Keratinocyte (primary cell): Measurements from ENCODE around the gene CCDC175. TPM values are rescaled to one million over a fixed set of nuclear protein-coding genes. Genes with fewer than 3 reads are reported as not detected.

Experiments
- DNase-seq: peaks from one replicate; pipeline ENCODE4 v3.0.0-alpha.2; 2011; ENCODE audit warnings: low read depth, missing footprints, low spot score
- FAIRE-seq: peaks from 2 replicates; lab custom pipeline; 2011; peaks lifted over from hg19 to GRCh38; lab: Jason Lieb, UNC
- H2AFZ ChIP-seq: 2 replicates; pipeline ENCODE4 v1.6.0; 2012; ENCODE audit warnings: low read length, control low read depth, inconsistent platforms; ENCODE audit not compliant: control insufficient read depth
- H3K27ac ChIP-seq: 2 replicates; pipeline ENCODE4 v1.5.1; 2011; ENCODE audit warnings: low read length; ENCODE audit not compliant: control insufficient read depth, insufficient read depth
- H3K27me3 ChIP-seq: 3 replicates; pipeline ENCODE4 v1.6.0; 2011; ENCODE audit warnings: low read length; ENCODE audit not compliant: control insufficient read depth, insufficient read depth; ENCODE audit errors: extremely low read depth
- H3K36me3 ChIP-seq, 2 experiments: 2 replicates in 1 of 2; 3 replicates in 1 of 2; pipeline ENCODE4 v1.5.1; 2011; ENCODE audit warnings: low read length in 2 of 2, mild to moderate bottlenecking in 1 of 2; ENCODE audit not compliant: control insufficient read depth in 2 of 2, insufficient read depth in 2 of 2; ENCODE audit errors: extremely low read depth in 1 of 2
- H3K4me1 ChIP-seq: 3 replicates; pipeline ENCODE4 v1.5.1; 2011; ENCODE audit warnings: low read length; ENCODE audit not compliant: control insufficient read depth, insufficient read depth; ENCODE audit errors: extremely low read depth
- H3K4me2 ChIP-seq: 3 replicates; pipeline ENCODE4 v1.6.0; 2011; ENCODE audit warnings: low read depth, low read length; ENCODE audit not compliant: control insufficient read depth, insufficient read depth; ENCODE audit errors: extremely low read depth
- H3K4me3 ChIP-seq, 3 experiments: fragments of 200-600 bp in 1 of 3; sonication (generic) in 1 of 3; 2 replicates in 2 of 3; 3 replicates in 1 of 3; pipeline ENCODE4 v1.5.1; 2011 to 2016; ENCODE audit warnings: low read length in 3 of 3, mild to moderate bottlenecking in 3 of 3, control low read depth in 2 of 3, inconsistent platforms in 1 of 3, low read depth in 1 of 3, mixed read lengths in 1 of 3, mixed run types in 1 of 3, moderate library complexity in 1 of 3; ENCODE audit not compliant: control insufficient read depth in 2 of 3, insufficient read depth in 2 of 3; ENCODE audit errors: extremely low read depth in 1 of 3
- H3K79me2 ChIP-seq: 2 replicates; pipeline ENCODE4 v1.6.0; 2012; ENCODE audit warnings: low read length; ENCODE audit not compliant: control insufficient read depth, insufficient read depth
- H3K9ac ChIP-seq: 3 replicates; pipeline ENCODE4 v1.6.0; 2011; ENCODE audit warnings: low read length; ENCODE audit not compliant: control insufficient read depth, insufficient read depth; ENCODE audit errors: extremely low read depth
- H3K9me1 ChIP-seq: 3 replicates; pipeline ENCODE4 v1.6.0; 2011; ENCODE audit warnings: low read length; ENCODE audit not compliant: control insufficient read depth, insufficient read depth; ENCODE audit errors: extremely low read depth
- H3K9me3 ChIP-seq: 2 replicates; pipeline ENCODE4 v1.5.1; 2012; ENCODE audit warnings: low read depth, low read length; ENCODE audit not compliant: control insufficient read depth
- H4K20me1 ChIP-seq: 3 replicates; pipeline ENCODE4 v1.6.0; 2011; ENCODE audit warnings: low read length; ENCODE audit not compliant: control insufficient read depth, insufficient read depth; ENCODE audit errors: extremely low read depth
- EZH2 ChIP-seq: IDR thresholded peaks from one replicate; pipeline ENCODE4 v1.6.1; 2012; ENCODE audit warnings: inconsistent platforms, mild to moderate bottlenecking, low read length, moderate library complexity
- dilution Hi-C: fragments of 300-500 bp; cut with MboI; formaldehyde crosslinking; loops from one replicate; pipeline ENCODE4 v1.7.0; 2020; ENCODE audit warnings: low sequenced_read_pairs; ENCODE audit not compliant: extremely low pct_ligation_motif_present
- polyA plus RNA-seq, 5 experiments: library from polyadenylated mRNA; depleted of rRNA in 3 of 5; stranded (reverse) in 3 of 5; stranded (forward) in 1 of 5; unstranded in 1 of 5; fragments of >200 nt; gene quantifications; 1 replicate in 1 of 5; 2 replicates in 3 of 5; 3 replicates in 1 of 5; pipeline versions ENCODE4 v1.2.1 to v1.2.3, GENCODE V29; 2011 to 2012; ENCODE audit warnings: missing spikeins in 2 of 5, low read depth in 1 of 5, low replicate concordance in 1 of 5
- TF ChIP-seq, protein P1 (sequence below), 3 experiments: IDR thresholded peaks in 1 of 3; conservative IDR thresholded peaks in 1 of 3; optimal IDR thresholded peaks in 1 of 3; 2 replicates in 2 of 3; 3 replicates in 1 of 3; pipeline versions ENCODE3 to v1.5.1; 2011; ENCODE audit warnings: low read length in 3 of 3, mild to moderate bottlenecking in 3 of 3, moderate library complexity in 2 of 3, control low read depth in 1 of 3, inconsistent platforms in 1 of 3; ENCODE audit not compliant: insufficient read depth in 2 of 3; ENCODE audit errors: extremely low read depth in 1 of 3

The CCDC175 gene
- polyA plus RNA-seq, 1 donor (not counting 4 experiments of a cell fraction or from before 2014, with no cell fraction given), result not detected

DNA sequence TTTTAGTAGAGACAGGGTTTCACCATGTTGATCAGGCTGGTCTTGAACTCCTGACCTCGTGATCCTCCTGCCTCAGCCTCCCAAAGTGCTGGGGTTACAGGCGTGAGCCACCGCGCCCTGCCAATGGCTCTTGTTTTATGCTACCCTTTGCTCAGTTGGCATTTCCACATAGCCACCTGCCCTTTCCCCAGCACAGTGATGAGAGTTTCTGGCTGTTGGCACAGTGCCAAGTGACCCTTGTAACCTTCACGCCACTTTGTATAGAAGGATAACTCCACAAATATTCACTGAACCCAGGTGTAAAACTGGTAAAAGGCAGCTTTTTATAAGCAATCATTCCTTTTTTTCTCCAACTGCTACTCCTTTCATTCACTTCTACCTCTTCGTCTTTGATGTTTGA, 18.5 kb upstream of the CCDC175 start:
- Histone ChIP-seq H3K4me2 (no peak overlapping the region), H3K27ac (no peak overlapping the region), H3K9ac (no peak overlapping the region), H3K4me1 (no peaks in the 10 kb centered on the region), H4K20me1 (no peaks in the 10 kb centered on the region), H2AFZ (no peak overlapping the region), H3K9me3 (no peaks in the 10 kb centered on the region), H3K36me3 (no peaks in the 10 kb centered on the region), H3K4me3 (no peak overlapping the region), H3K79me2 (no peaks in the 10 kb centered on the region), H3K27me3 (peaks cover 3% of the 10 kb centered on the region), H3K9me1 (no peaks in the 10 kb centered on the region)
- FAIRE-seq (no peak), DNase-seq (no peak)
- TF ChIP-seq EZH2, result no peak
- TF ChIP-seq, protein P1, sequence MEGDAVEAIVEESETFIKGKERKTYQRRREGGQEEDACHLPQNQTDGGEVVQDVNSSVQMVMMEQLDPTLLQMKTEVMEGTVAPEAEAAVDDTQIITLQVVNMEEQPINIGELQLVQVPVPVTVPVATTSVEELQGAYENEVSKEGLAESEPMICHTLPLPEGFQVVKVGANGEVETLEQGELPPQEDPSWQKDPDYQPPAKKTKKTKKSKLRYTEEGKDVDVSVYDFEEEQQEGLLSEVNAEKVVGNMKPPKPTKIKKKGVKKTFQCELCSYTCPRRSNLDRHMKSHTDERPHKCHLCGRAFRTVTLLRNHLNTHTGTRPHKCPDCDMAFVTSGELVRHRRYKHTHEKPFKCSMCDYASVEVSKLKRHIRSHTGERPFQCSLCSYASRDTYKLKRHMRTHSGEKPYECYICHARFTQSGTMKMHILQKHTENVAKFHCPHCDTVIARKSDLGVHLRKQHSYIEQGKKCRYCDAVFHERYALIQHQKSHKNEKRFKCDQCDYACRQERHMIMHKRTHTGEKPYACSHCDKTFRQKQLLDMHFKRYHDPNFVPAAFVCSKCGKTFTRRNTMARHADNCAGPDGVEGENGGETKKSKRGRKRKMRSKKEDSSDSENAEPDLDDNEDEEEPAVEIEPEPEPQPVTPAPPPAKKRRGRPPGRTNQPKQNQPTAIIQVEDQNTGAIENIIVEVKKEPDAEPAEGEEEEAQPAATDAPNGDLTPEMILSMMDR (optimal IDR thresholded peaks at IDR 0.05 in 1 of 3, IDR thresholded peaks at IDR 0.05 in 1 of 3, conservative IDR thresholded peaks at IDR 0.05 in 1 of 3; ENCODE audit: extremely low read depth in 1 of 3, insufficient read depth in 2 of 3, low read length in 3 of 3), result no peak
- dilution Hi-C loops, result no loop called here

- H2AFZ ChIP-seq, result no peak overlapping the region
- no peak for FAIRE-seq
- H3K4me2 ChIP-seq, result no peak overlapping the region
- no peaks in the 10 kb centered on the region for H3K36me3 ChIP-seq
- H3K79me2 ChIP-seq, result no peaks in the 10 kb centered on the region
- no peaks in the 10 kb centered on the region for H3K9me3 ChIP-seq
- H3K27ac ChIP-seq, result no peak overlapping the region
- no peak overlapping the region for H3K9ac ChIP-seq
- no peaks in the 10 kb centered on the region for H4K20me1 ChIP-seq
- peaks cover 3% of the 10 kb centered on the region for H3K27me3 ChIP-seq
- dilution Hi-C loops, result no loop called here
- H3K9me1 ChIP-seq, result no peaks in the 10 kb centered on the region
- DNase-seq, result no peak
- TF ChIP-seq, protein P1 (optimal IDR thresholded peaks at IDR 0.05 in 1 of 3, IDR thresholded peaks at IDR 0.05 in 1 of 3, conservative IDR thresholded peaks at IDR 0.05 in 1 of 3; ENCODE audit: extremely low read depth in 1 of 3, insufficient read depth in 2 of 3, low read length in 3 of 3), result no peak
- TF ChIP-seq EZH2, result no peak
- no peaks in the 10 kb centered on the region for H3K4me1 ChIP-seq
- H3K4me3 ChIP-seq, result no peak overlapping the region
Observed at GRCh38 chr14:59591641-59592370, 15.2 kb upstream of the CCDC175 start.
